ENCODE results near the gene SMC6. TPM values are rescaled to one million over a fixed set of nuclear protein-coding genes. Genes with fewer than 3 reads are reported as not detected.

The SMC6 gene
- total RNA-seq, 1 experiment from 2014 or later: 40.3 TPM

DNA sequence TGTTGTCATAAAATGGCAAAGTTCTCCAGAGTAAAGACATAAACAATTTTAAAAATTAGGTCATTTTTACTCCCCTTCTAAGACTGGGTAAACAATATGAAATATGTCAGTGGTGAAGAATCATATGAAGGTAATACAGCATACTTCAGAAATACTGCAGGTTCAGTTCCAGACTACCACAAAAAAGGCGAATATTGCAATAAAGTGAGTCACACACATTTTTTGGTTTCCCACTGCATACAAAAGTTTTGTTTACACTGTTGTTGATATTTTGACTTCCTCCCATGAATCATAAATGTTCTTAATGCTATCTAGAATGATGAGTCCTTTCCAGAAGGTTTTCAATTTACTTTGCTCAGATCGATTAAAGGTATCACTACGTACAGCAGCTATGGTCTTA lies 73.5 kb downstream of the SMC6 start:
- no peak overlapping the region for H3K4me3 Mint-ChIP-seq
- TF ChIP-seq, protein P1, sequence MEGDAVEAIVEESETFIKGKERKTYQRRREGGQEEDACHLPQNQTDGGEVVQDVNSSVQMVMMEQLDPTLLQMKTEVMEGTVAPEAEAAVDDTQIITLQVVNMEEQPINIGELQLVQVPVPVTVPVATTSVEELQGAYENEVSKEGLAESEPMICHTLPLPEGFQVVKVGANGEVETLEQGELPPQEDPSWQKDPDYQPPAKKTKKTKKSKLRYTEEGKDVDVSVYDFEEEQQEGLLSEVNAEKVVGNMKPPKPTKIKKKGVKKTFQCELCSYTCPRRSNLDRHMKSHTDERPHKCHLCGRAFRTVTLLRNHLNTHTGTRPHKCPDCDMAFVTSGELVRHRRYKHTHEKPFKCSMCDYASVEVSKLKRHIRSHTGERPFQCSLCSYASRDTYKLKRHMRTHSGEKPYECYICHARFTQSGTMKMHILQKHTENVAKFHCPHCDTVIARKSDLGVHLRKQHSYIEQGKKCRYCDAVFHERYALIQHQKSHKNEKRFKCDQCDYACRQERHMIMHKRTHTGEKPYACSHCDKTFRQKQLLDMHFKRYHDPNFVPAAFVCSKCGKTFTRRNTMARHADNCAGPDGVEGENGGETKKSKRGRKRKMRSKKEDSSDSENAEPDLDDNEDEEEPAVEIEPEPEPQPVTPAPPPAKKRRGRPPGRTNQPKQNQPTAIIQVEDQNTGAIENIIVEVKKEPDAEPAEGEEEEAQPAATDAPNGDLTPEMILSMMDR (conservative IDR thresholded peaks at IDR 0.05): no peak
- H2BK15ac ChIP-seq (ENCODE audit: low read depth, low read length): no peak overlapping the region
- no peak for DNase-seq
- no peak overlapping the region for H3T11ph ChIP-seq (ENCODE audit: low read length)
- no peaks in the 10 kb centered on the region for H3K9me3 Mint-ChIP-seq
- H3K23me2 ChIP-seq (ENCODE audit: insufficient read length, low read depth, low read length, poor library complexity, severe bottlenecking): no peaks in the 10 kb centered on the region
- WGBS (ENCODE audit: extremely low coverage, insufficient read length, low lambda C conversion rate): no CpG with 5 or more reads among the region's 3 CpGs
- H3K27ac ChIP-seq (ENCODE audit: insufficient read length, low read depth, low read length): no peak overlapping the region
- no peak overlapping the region for H3K14ac ChIP-seq (ENCODE audit: insufficient read depth, low read length)
- H4K5ac ChIP-seq (ENCODE audit: insufficient read length, low read depth, low read length): no peak overlapping the region
- H2BK20ac ChIP-seq (ENCODE audit: low read depth, low read length, poor library complexity, severe bottlenecking): no peak overlapping the region
- H3K56ac ChIP-seq (ENCODE audit: insufficient read length, low read depth, low read length): no peak overlapping the region
- H4K91ac ChIP-seq (ENCODE audit: insufficient read length, low read depth, low read length): no peak overlapping the region
- H3K79me2 ChIP-seq (ENCODE audit: insufficient read depth, low read length): no peaks in the 10 kb centered on the region
- H2BK5ac ChIP-seq (ENCODE audit: insufficient read length, low read length): no peak overlapping the region
- peaks cover 7 to 72% (median 64%) of the 10 kb centered on the region in 3 experiments; a peak in 5 of 7 replicates for H3K36me3 Mint-ChIP-seq (ENCODE audit: insufficient read depth in 1 of 3, low read depth in 3 of 3)
- H2BK12ac ChIP-seq (ENCODE audit: insufficient read length, low read depth, low read length): no peak overlapping the region
- no peak overlapping the region for H2BK120ac ChIP-seq (ENCODE audit: low read depth, low read length, poor library complexity, severe bottlenecking)
- H3K9me3 ChIP-seq (ENCODE audit: control insufficient read depth, low read depth, low read length): no peaks in the 10 kb centered on the region
- H3K27me3 ChIP-seq (ENCODE audit: insufficient read depth, low read length): no peaks in the 10 kb centered on the region
- no peak overlapping the region for H4K8ac ChIP-seq (replicated peaks; ENCODE audit: insufficient read length, low read depth, low read length)
- H3K4me1 Mint-ChIP-seq: no peaks in the 10 kb centered on the region
- H3K4me2 ChIP-seq (ENCODE audit: insufficient read depth, insufficient read length, low read length): no peak overlapping the region
- no peaks in the 10 kb centered on the region for H4K20me1 ChIP-seq (ENCODE audit: control insufficient read depth, insufficient read depth, insufficient read length)
- H3K4me1 ChIP-seq (ENCODE audit: insufficient read depth, low read length): no peaks in the 10 kb centered on the region
- H3K27me3 Mint-ChIP-seq (ENCODE audit: low read depth): no peaks in the 10 kb centered on the region
- H2AFZ ChIP-seq (ENCODE audit: low read length): no peak overlapping the region
- H3K23ac ChIP-seq (ENCODE audit: insufficient read length, low read depth, low read length): no peak overlapping the region
- H3K79me1 ChIP-seq (ENCODE audit: insufficient read depth, low read depth, low read length, poor library complexity, severe bottlenecking): no peaks in the 10 kb centered on the region
- H3K27ac Mint-ChIP-seq: no peak overlapping the region
- H3K18ac ChIP-seq (ENCODE audit: insufficient read length, low read depth, low read length): no peak overlapping the region
- no peak overlapping the region for H3K4ac ChIP-seq (ENCODE audit: low read depth, low read length)
- no peak overlapping the region for H3K9ac ChIP-seq (ENCODE audit: extremely low read depth, insufficient read length, low read length)
- H2AK5ac ChIP-seq (ENCODE audit: insufficient read length, low read length): no peak overlapping the region
